ENCODE data around the gene CHRDL2. TPM values are rescaled to one million over a fixed set of nuclear protein-coding genes. Genes with fewer than 3 reads are reported as not detected.

Gene CHRDL2
- total RNA-seq, 4 donors from 2014 or later, result 0.19 to 0.97 TPM; not detected in 2

DNA sequence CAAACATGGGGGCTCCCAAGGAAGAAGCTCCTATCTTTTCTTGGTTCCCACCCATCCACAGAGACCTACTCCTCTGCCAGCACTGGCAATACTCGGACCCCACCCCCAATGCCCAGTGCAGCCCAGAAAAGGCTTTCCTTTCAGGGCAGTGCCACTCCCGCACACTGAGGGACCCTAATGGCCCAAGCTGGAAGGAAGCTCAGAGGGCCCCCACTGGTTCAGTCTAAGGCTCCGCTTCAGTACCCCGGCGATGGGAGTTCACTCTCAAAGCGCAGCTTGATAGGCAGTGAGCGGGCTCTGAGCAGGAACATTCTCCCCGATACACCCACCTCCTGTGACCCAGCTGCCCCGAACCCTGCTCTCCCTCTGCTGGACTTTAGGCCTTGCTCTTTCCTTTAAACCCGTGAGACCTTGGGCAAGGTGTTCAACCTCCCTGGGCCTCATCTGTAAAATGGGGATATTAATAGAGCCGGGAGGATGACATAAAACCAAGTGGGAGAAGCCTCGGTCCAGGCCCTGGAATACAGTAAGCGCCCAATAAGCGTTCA is 48.4 kb downstream of the CHRDL2 start:
- Histone ChIP-seq H3K27ac (peak overlapping the region in 3 of 4 donors; percentile 34 to 57 (median 53)), H3K36me3 (no peaks in the 10 kb centered on the region), H3K27me3 (peaks cover 0 to 16% (median 0%) of the 10 kb centered on the region in 4 donors), H3K4me1 (peaks cover 4 to 22% (median 7%) of the 10 kb centered on the region in 3 donors), H3K4me3 (peak overlapping the region; percentile 28 to 69 (median 42)), H3K9me3 (no peaks in the 10 kb centered on the region)
- DNase-seq, result no peak
- TF ChIP-seq, protein P1, sequence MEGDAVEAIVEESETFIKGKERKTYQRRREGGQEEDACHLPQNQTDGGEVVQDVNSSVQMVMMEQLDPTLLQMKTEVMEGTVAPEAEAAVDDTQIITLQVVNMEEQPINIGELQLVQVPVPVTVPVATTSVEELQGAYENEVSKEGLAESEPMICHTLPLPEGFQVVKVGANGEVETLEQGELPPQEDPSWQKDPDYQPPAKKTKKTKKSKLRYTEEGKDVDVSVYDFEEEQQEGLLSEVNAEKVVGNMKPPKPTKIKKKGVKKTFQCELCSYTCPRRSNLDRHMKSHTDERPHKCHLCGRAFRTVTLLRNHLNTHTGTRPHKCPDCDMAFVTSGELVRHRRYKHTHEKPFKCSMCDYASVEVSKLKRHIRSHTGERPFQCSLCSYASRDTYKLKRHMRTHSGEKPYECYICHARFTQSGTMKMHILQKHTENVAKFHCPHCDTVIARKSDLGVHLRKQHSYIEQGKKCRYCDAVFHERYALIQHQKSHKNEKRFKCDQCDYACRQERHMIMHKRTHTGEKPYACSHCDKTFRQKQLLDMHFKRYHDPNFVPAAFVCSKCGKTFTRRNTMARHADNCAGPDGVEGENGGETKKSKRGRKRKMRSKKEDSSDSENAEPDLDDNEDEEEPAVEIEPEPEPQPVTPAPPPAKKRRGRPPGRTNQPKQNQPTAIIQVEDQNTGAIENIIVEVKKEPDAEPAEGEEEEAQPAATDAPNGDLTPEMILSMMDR (IDR thresholded peaks at IDR 0.05), result no peak
- TF ChIP-seq POLR2A (IDR thresholded peaks at IDR 0.05), result no peak
- intact Hi-C loops (cut with DNase I), result no loop called here
- 96% methylated on average over 9 of the region's 14 CpGs; no CpG with 5 or more reads in 1 of the 2 donors for WGBS, 2 donors

DNA sequence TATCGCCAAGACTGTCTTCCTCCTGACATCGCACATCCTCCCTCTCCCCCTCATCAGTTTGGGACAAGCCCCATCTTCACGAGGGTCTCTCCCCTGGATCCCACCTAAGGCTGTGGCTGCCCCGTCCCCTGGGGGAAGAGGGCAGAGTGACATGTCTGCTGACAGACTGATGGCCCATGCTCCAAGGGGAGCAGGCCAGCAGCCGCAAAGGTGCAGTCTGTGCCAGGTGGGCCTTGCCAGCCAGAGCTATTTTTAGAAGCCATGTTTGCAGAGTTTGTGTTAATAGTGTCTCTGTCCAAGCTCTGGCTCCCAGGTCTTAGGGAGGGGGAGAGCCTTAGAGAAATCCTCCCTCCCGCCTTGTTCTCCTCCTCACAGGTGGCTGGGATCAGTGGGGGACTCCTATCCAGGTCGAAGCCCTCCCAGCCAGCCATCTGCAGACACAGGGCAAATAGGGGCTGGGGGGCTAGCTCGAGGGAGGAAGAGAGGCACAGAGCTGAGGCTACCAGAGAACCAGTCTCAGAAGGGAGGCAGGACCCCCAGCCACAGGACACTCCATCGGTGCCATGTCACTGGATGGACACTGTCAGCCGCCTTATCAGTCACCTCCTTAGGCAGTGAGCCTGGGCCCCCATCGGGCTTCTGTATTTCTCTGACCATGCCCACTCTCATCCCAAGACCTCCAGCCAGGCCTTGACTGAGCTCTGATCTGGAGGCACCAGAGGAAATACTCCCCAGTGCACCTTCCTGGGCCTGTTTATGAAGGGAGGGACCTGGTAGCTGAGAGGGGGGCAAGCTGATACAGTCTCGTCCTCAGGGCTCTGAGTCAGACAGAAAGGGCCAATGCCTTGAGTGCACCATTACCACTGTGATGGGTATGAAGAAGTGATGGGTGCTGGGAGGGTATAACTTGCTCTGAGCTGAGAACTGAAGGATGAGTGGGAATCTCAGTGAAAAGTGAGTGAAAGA is 49.3 kb downstream of the CHRDL2 start:
- Histone ChIP-seq H3K27me3 (peaks cover 0 to 16% (median 0%) of the 10 kb centered on the region in 4 donors), H3K36me3 (no peaks in the 10 kb centered on the region), H3K4me3 (no peak overlapping the region), H3K27ac (peak overlapping the region in 3 of 4 donors; percentile 27 to 39 (median 34)), H3K4me1 (peaks cover 4 to 22% (median 7%) of the 10 kb centered on the region in 3 donors), H3K9me3 (no peaks in the 10 kb centered on the region)
- intact Hi-C loops (cut with DNase I), result no loop called here
- WGBS, 2 donors, result 72 to 73% methylated on average over 4 to 10 of the region's 12 CpGs
- DNase-seq, result no peak
- TF ChIP-seq, protein P1 (IDR thresholded peaks at IDR 0.05), result no peak
- no peak for TF ChIP-seq POLR2A (IDR thresholded peaks at IDR 0.05)

DNA sequence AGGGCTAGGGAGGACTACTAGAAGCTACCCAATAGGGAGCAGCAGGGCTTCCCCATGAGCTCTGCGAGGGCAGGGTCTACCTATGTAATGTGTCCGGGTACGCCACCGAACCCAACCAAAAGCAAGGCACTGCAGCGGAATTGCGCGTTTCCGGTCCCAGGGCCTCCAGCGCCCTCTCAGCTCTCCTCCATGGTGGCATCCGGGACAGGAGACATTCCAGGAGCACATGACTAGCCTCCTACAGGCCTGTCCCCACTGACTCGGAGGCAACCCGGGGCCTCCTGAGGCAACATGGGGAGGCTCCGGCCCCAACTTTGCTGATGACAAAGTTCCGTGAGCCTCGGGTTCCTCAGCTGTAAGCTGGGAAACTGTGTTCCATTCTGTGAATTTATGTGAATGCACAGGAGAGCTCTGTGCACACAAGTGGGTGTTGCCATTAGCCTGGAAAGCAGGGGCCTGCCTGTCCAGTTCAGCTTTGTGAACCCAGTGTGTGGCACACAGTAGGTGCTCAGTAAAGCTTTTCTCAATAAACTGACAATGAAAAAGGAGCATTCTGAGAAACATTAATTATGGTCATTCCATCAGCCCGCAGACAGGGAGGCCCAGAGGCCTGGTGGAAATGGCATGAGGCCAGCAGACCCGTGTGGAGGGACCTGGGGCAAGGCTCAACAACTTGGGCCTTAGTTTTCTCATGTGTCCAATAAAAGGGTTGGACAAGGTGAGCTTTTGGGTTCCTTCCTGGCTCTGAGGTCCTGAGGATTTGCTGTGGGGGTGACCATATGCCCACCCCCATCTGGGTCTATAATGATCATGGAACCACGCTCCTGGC is 50.3 kb downstream of the CHRDL2 start:
- intact Hi-C loops (cut with DNase I), result no loop called here
- no peak overlapping the region for H3K27ac ChIP-seq
- H3K9me3 ChIP-seq, result no peaks in the 10 kb centered on the region
- H3K27me3 ChIP-seq, result peaks cover 0 to 16% (median 0%) of the 10 kb centered on the region in 4 donors
- TF ChIP-seq, protein P1 (IDR thresholded peaks at IDR 0.05), result no peak
- TF ChIP-seq POLR2A (IDR thresholded peaks at IDR 0.05), result no peak
- no peak overlapping the region for H3K4me3 ChIP-seq
- WGBS, 2 donors, result 67 to 83% methylated on average over 2 to 7 of the region's 18 CpGs
- no peak for DNase-seq
- H3K4me1 ChIP-seq, result peaks cover 4 to 22% (median 7%) of the 10 kb centered on the region in 3 donors
- no peaks in the 10 kb centered on the region for H3K36me3 ChIP-seq

GRCh38 chr11:74680035-74680671 is 51.1 kb downstream of the CHRDL2 start:
- intact Hi-C loops (cut with DNase I), result no loop called here
- no peaks in the 10 kb centered on the region for H3K36me3 ChIP-seq
- H3K27me3 ChIP-seq, result peaks cover 0 to 16% (median 0%) of the 10 kb centered on the region in 4 donors
- no peak for DNase-seq
- H3K4me3 ChIP-seq, result no peak overlapping the region
- no peaks in the 10 kb centered on the region for H3K9me3 ChIP-seq
- H3K4me1 ChIP-seq, result peaks cover 4 to 22% (median 7%) of the 10 kb centered on the region in 3 donors
- WGBS, 2 donors, result 83 to 86% methylated on average over 5 to 8 of the region's 9 CpGs
- H3K27ac ChIP-seq, result no peak overlapping the region
- TF ChIP-seq, protein P1 (IDR thresholded peaks at IDR 0.05), result no peak
- no peak for TF ChIP-seq POLR2A (IDR thresholded peaks at IDR 0.05)
